ENCODE results near the gene YWHAH.

The YWHAH gene

GRCh38 chr22:31923747-31924146 is 20.6 kb upstream of the YWHAH start:
- DNase-seq (no peak), ATAC-seq (no peak)

- ATAC-seq, result no peak
- no peak for DNase-seq
Observed at GRCh38 chr22:31925056-31925455, 19.3 kb upstream of the YWHAH start.

GRCh38 chr22:31926024-31926423 is 18.3 kb upstream of the YWHAH start:
- no peak for DNase-seq
- ATAC-seq, result no peak

GRCh38 chr22:31926969-31927368 is 17.4 kb upstream of the YWHAH start:
- no peak for DNase-seq
- ATAC-seq, result no peak

- DNase-seq (no peak), ATAC-seq (no peak)
Observed at GRCh38 chr22:31927562-31927961, 16.8 kb upstream of the YWHAH start.

GRCh38 chr22:31929167-31929930 is 15.0 kb upstream of the YWHAH start:
- no peak for DNase-seq
- ATAC-seq, result no peak

- ATAC-seq (no peak), DNase-seq (no peak)
Observed at GRCh38 chr22:31932863-31933262, 11.5 kb upstream of the YWHAH start.

GRCh38 chr22:31933406-31933805 is 10.9 kb upstream of the YWHAH start:
- DNase-seq, result no peak
- no peak for ATAC-seq

GRCh38 chr22:31933816-31934482 is 10.4 kb upstream of the YWHAH start:
- no peak for DNase-seq
- no peak for ATAC-seq

GRCh38 chr22:31935961-31936635 is 8.2 kb upstream of the YWHAH start:
- no peak for ATAC-seq
- no peak for DNase-seq

- ATAC-seq, result no peak
- no peak for DNase-seq
Observed at GRCh38 chr22:31937341-31937740, 7.0 kb upstream of the YWHAH start.

- DNase-seq (no peak), ATAC-seq (no peak)
Observed at GRCh38 chr22:31938296-31938695, 6.0 kb upstream of the YWHAH start.

- ATAC-seq (no peak), DNase-seq (no peak)
Observed at GRCh38 chr22:31940506-31940905, 3.8 kb upstream of the YWHAH start.

GRCh38 chr22:31942091-31942490 is 2.2 kb upstream of the YWHAH start:
- no peak for DNase-seq
- no peak for ATAC-seq

- DNase-seq (peak; percentile 21), ATAC-seq (no peak)
Observed at GRCh38 chr22:31943206-31943977, 943 bp upstream of the YWHAH start.

- ATAC-seq, result peak; percentile 5
- DNase-seq, result peak; percentile 48
Observed at GRCh38 chr22:31944700-31945442, 536 bp downstream of the YWHAH start.

- ATAC-seq, result no peak
- DNase-seq, result peak; percentile 18
Observed at GRCh38 chr22:31945443-31945855, 1.1 kb downstream of the YWHAH start.

- DNase-seq, result no peak
- no peak for ATAC-seq
Observed at GRCh38 chr22:31945971-31946680, 1.8 kb downstream of the YWHAH start.

GRCh38 chr22:31947296-31947695 is 3.0 kb downstream of the YWHAH start:
- DNase-seq (no peak), ATAC-seq (no peak)

GRCh38 chr22:31948002-31948401 is 3.7 kb downstream of the YWHAH start:
- ATAC-seq (no peak), DNase-seq (no peak)

GRCh38 chr22:31950226-31950625 is 5.9 kb downstream of the YWHAH start:
- ATAC-seq (no peak), DNase-seq (no peak)
